Activated T-helper 2 cell treated with anti-CD3 and anti-CD28 coated beads, Interferon-gamma antibody, Interleukin-2, Interleukin-4, amounts not matched to agents 10 μg/mL and 5 μg/mL and 100 μg/mL, durations not matched to agents 14 hours and 24 hours and 36 hours (primary cell): ENCODE results near the gene RHOC. TPM values are rescaled to one million over a fixed set of nuclear protein-coding genes. Genes with fewer than 3 reads are reported as not detected.
A peak's percentile ranks its signal among the peaks of the same experiment; 100 is the strongest.

Experiments used
- DNase-seq: peaks from one replicate; pipeline ENCODE4 v3.0.0; 2021; ENCODE audit warnings: low spot score
- H3K27ac Mint-ChIP-seq: one replicate; pipeline ENCODE4 v1.8.0; 2021; ENCODE audit warnings: mixed read lengths
- H3K27me3 Mint-ChIP-seq: one replicate; pipeline ENCODE4 v1.8.0; 2021; ENCODE audit warnings: low read depth, mixed read lengths
- H3K36me3 Mint-ChIP-seq: one replicate; pipeline ENCODE4 v1.8.0; 2021; ENCODE audit warnings: low read depth, mixed read lengths
- H3K4me1 Mint-ChIP-seq: one replicate; pipeline ENCODE4 v1.8.0; 2021; ENCODE audit warnings: low read depth, mixed read lengths
- H3K4me3 Mint-ChIP-seq: one replicate; pipeline ENCODE4 v1.8.0; 2021; ENCODE audit warnings: low read depth, mild to moderate bottlenecking, moderate library complexity, mixed read lengths
- H3K9me3 Mint-ChIP-seq: one replicate; pipeline ENCODE4 v1.8.0; 2021; ENCODE audit warnings: mixed read lengths
- intact Hi-C: fragments of 100-400 bp; cut with micrococcal nuclease; formaldehyde crosslinking; loops from one replicate; pipeline ENCODE4 v1.15.1; 2023
- total RNA-seq: library from RNA; stranded (reverse); gene quantifications from 2 replicates; pipeline ENCODE4 v1.2.3, GENCODE V29; 2022

The RHOC gene
- total RNA-seq, 1 donor from 2014 or later = 74.7 TPM

GRCh38 chr1:112714313-112715263, 7.7 kb upstream of the RHOC start:
- no peak for DNase-seq
- intact Hi-C loops = loop anchor here (5.0 kb wide), 2 partner anchors 168 to 678 kb away; partner anchors contain the start of gene MAGI3
- Mint-ChIP-seq H3K27ac (peak overlapping the region; percentile 21), H3K36me3 (no peaks in the 10 kb centered on the region), H3K4me1 (peaks cover 28% of the 10 kb centered on the region), H3K4me3 (peak overlapping the region; percentile 79), H3K9me3 (no peaks in the 10 kb centered on the region), H3K27me3 (peaks cover 30% of the 10 kb centered on the region)

- Mint-ChIP-seq H3K36me3 (no peaks in the 10 kb centered on the region), H3K27ac (no peak overlapping the region), H3K27me3 (peaks cover 32% of the 10 kb centered on the region), H3K4me3 (peak overlapping the region; percentile 68), H3K9me3 (no peaks in the 10 kb centered on the region), H3K4me1 (peaks cover 32% of the 10 kb centered on the region)
- intact Hi-C loops = no loop called here
- no peak for DNase-seq
These were observed 6.8 kb upstream of the RHOC start for GRCh38 chr1:112713466-112714312.

- intact Hi-C loops = no loop called here
- H3K4me3 Mint-ChIP-seq = no peak overlapping the region
These were observed 5.8 kb upstream of the RHOC start for GRCh38 chr1:112712701-112713128.

GRCh38 chr1:112712191-112712590, 5.3 kb upstream of the RHOC start:
- no peaks in the 10 kb centered on the region for H3K36me3 Mint-ChIP-seq
- peaks cover 28% of the 10 kb centered on the region for H3K4me1 Mint-ChIP-seq
- H3K27me3 Mint-ChIP-seq = peaks cover 41% of the 10 kb centered on the region
- DNase-seq = no peak
- no peaks in the 10 kb centered on the region for H3K9me3 Mint-ChIP-seq
- H3K4me3 Mint-ChIP-seq = no peak overlapping the region
- no peak overlapping the region for H3K27ac Mint-ChIP-seq
- intact Hi-C loops = no loop called here

More at GRCh38 chr1:112712701-112713128, 5.8 kb upstream of the RHOC start:
- Mint-ChIP-seq H3K4me1 (peaks cover 31% of the 10 kb centered on the region), H3K27me3 (peaks cover 39% of the 10 kb centered on the region), H3K27ac (no peak overlapping the region), H3K36me3 (no peaks in the 10 kb centered on the region), H3K9me3 (no peaks in the 10 kb centered on the region)
- DNase-seq = no peak

- Mint-ChIP-seq H3K4me3 (no peak overlapping the region), H3K27me3 (peaks cover 41% of the 10 kb centered on the region), H3K4me1 (peaks cover 27% of the 10 kb centered on the region), H3K9me3 (no peaks in the 10 kb centered on the region), H3K27ac (no peak overlapping the region), H3K36me3 (no peaks in the 10 kb centered on the region)
- no peak for DNase-seq
- intact Hi-C loops = no loop called here
These were observed 4.7 kb upstream of the RHOC start for GRCh38 chr1:112711670-112712069.

- no peak overlapping the region for H3K27ac Mint-ChIP-seq
- H3K36me3 Mint-ChIP-seq = no peaks in the 10 kb centered on the region
- H3K4me3 Mint-ChIP-seq = no peak overlapping the region
- no peak for DNase-seq
- peaks cover 24% of the 10 kb centered on the region for H3K4me1 Mint-ChIP-seq
- H3K27me3 Mint-ChIP-seq = peaks cover 41% of the 10 kb centered on the region
- intact Hi-C loops = no loop called here
- no peaks in the 10 kb centered on the region for H3K9me3 Mint-ChIP-seq
These were observed 4.1 kb upstream of the RHOC start for GRCh38 chr1:112711041-112711440.

- Mint-ChIP-seq H3K4me3 (no peak overlapping the region), H3K27me3 (peaks cover 41% of the 10 kb centered on the region), H3K4me1 (peaks cover 24% of the 10 kb centered on the region)
These were observed 3.7 kb upstream of the RHOC start for GRCh38 chr1:112710586-112710985.

GRCh38 chr1:112710159-112710558, 3.2 kb upstream of the RHOC start:
- Mint-ChIP-seq H3K27me3 (peaks cover 41% of the 10 kb centered on the region), H3K4me3 (no peak overlapping the region), H3K27ac (no peak overlapping the region), H3K4me1 (peaks cover 26% of the 10 kb centered on the region), H3K9me3 (no peaks in the 10 kb centered on the region), H3K36me3 (no peaks in the 10 kb centered on the region)
- intact Hi-C loops = no loop called here
- no peak for DNase-seq

More at GRCh38 chr1:112710586-112710985, 3.7 kb upstream of the RHOC start:
- DNase-seq = no peak
- Mint-ChIP-seq H3K9me3 (no peaks in the 10 kb centered on the region), H3K36me3 (no peaks in the 10 kb centered on the region), H3K27ac (no peak overlapping the region)
- intact Hi-C loops = no loop called here

GRCh38 chr1:112708489-112708888, 1.6 kb upstream of the RHOC start:
- Mint-ChIP-seq H3K27me3 (peaks cover 30% of the 10 kb centered on the region), H3K9me3 (no peaks in the 10 kb centered on the region), H3K27ac (no peak overlapping the region), H3K4me1 (peaks cover 31% of the 10 kb centered on the region), H3K4me3 (no peak overlapping the region), H3K36me3 (no peaks in the 10 kb centered on the region)
- intact Hi-C loops = loop anchor here (10.0 kb wide), 1 partner anchor 1076 kb away; no protein-coding TSS in a partner anchor
- no peak for DNase-seq

GRCh38 chr1:112708002-112708448, 1.1 kb upstream of the RHOC start:
- no peaks in the 10 kb centered on the region for H3K9me3 Mint-ChIP-seq
- intact Hi-C loops = loop anchor here (10.0 kb wide), 1 partner anchor 1077 kb away; no protein-coding TSS in a partner anchor
- peaks cover 25% of the 10 kb centered on the region for H3K27me3 Mint-ChIP-seq
- H3K4me1 Mint-ChIP-seq = peaks cover 34% of the 10 kb centered on the region
- no peak for DNase-seq
- peaks cover 3% of the 10 kb centered on the region for H3K36me3 Mint-ChIP-seq
- no peak overlapping the region for H3K27ac Mint-ChIP-seq
- H3K4me3 Mint-ChIP-seq = peak overlapping the region; percentile 81

- H3K4me1 Mint-ChIP-seq = peaks cover 38% of the 10 kb centered on the region
- intact Hi-C loops = loop anchor here (1.0 to 10.0 kb wide), 6 partner anchors 32 to 1077 kb away; no protein-coding TSS in a partner anchor
These were observed 484 bp upstream of the RHOC start for GRCh38 chr1:112707221-112708001.

More at GRCh38 chr1:112707221-112708001, 484 bp upstream of the RHOC start:
- H3K36me3 Mint-ChIP-seq = peaks cover 9% of the 10 kb centered on the region
- no peaks in the 10 kb centered on the region for H3K9me3 Mint-ChIP-seq
- peak overlapping the region; percentile 81 for H3K4me3 Mint-ChIP-seq
- DNase-seq = peak; percentile 57
- H3K27ac Mint-ChIP-seq = no peak overlapping the region
- H3K27me3 Mint-ChIP-seq = peaks cover 19% of the 10 kb centered on the region
